Stimulated activated CD4-positive, alpha-beta T cell treated with anti-CD3 and anti-CD28 coated beads, Interleukin-1b, Interleukin-23, amount 100 ng/mL, for 4 hours (primary cell): ENCODE results near the gene MIDN.

Source experiments
- DNase-seq, 2 donors: peaks; one replicate each; pipeline ENCODE4 v3.0.0-alpha.2; 2020; ENCODE audit warnings: low read depth in 2 of 2

MIDN gene

DNA sequence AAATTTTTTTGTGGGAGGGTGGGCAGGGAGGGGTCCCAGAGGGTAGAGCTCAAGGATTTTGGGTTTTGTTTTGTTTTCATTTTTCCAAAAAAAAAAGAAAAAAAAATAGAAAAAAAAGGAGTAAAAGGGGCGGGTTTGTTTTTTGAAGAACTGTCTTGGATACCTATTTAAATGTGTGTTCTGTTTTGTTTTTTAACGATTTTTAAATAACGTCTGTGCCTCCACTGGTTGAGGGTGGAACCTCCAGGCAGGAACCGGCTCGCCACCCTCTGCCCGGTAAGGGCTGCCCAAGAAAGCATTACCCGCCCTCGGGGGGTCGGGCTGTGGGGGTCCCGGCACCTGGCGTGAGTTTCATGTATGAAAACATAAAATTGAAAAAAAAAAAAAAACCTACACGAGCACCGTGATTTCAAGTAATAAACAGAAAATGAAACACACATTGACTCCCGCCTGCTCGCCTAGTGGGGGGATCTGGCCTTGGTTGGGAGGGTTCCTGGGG, 10.4 kb downstream of the MIDN start:
- no peak for DNase-seq

DNA sequence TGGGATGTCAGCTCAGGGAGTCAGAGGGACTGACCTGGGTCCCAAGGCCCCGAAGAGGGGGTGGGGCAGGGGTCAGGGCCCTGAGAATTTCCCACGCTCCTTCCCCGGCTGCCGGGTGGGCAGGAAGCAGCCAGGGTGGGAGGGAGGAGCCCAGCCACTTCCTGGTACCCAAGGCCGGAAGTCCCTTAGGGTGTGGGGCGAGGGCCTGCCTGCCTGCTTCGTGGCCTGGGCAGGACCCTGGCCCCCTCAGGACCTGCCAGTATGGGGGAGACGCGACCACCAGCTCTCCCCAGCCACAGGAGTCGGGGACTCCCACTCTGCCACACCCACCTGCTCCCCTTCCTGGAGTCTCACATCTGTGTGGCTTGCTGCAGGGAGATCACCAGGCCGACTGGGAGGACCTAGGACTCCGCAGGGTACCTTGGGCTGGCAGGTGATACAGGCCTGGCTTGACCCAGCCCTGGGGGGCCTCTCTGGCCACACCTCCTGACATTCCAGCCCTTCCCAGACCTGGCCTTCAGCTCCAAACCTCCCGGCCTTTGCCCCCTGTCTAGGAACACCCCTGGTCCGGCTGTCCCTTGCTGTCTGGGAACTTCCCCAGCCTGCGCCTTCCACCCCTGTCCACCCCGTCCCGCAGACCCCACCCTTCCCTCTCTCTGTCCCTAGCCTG, 11.0 kb downstream of the MIDN start:
- DNase-seq, result no peak

DNA sequence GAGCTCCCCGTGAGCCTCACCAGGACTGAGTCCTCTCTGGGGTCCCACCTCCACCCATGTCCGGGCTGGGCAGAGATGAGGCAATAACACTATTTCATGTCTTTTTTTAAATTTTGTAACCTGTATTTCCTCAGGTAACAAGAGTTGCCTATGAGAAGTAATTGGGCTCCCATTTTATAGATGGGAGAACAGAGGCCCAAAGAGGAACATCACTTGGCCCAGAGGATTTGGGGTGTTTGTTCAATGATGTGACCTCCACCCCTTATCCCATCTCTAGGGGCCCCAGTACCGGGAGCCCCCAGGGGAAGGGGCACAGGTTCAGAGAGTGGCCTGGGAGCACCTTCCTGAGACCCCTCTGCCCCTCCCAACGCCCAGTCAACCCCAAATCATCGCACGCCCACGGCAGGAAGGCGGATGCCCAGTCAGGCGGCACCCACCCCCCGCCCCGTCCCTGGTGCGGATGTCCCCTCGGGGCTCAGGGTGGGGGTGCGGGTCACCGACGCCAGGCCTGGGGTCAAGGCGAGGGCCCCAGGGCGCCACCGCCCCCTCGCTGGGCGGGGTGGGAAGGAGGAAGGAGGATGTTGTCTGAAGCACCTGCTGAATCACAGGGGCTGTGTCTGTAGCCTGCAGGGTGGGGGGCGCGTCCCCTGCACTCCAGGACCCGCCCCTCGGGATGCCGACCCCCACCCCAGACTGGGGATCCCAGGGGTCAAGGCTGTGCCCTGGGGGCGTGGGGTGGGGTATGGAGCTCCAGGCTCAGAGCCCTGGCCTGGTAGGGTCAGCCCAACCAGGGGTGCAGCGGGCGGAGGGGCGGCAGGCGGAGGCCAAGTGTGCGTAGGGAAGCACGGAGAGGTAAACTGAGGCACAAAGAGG, 11.7 kb downstream of the MIDN start:
- no peak for DNase-seq

DNA sequence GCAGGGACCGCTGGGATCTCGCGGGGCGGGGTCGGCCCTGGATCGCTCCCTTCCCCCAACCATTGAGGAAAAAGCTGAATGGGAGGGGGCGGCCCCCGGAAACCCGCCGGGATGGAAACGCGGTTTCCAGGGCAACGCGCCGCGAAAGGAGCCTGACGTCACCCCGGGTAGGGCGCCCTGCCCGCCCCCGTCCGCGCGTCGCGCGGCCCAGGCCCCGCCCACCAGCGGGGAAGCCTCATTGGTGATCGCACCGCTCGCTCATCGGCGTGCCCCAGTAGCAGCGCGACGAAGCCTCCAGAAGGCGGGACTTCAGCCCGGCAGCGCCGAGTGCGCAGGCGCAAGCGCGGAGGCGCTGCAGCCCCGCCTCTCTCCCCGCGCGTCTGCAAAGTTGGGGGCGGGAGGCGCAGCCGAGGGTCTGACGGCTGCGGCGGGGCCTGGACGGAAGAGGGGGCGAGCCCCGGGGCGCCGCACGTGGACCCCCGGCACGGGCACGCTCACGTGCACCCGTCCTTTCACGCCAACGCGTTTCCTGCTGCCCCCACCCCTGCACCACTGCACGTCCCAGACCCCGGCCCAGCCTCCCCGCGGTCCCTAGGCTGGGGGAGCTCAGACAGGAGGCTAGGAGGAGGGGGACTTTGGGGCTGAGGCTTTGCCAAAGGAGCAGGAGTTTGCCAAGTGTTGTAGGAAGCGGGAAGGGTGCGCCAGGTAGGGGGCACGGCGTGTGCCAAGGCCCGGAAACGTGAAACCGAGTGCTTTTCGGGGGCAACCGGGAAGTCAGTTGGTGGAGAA, 12.6 kb downstream of the MIDN start:
- peak; percentile 96 for DNase-seq

DNA sequence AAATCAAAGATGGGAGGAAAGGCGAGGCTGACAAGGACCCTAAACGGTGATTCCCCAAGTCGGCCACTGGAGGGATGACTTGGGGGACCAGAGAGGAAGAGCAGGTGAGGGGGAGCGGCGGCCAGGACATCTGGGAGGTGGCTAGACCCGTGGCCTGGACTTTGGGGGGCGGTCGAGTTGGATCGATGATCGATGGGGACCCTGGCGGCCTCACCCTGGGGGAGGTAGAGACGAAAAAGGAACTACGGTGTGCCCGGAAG, 13.1 kb downstream of the MIDN start:
- no peak for DNase-seq

DNA sequence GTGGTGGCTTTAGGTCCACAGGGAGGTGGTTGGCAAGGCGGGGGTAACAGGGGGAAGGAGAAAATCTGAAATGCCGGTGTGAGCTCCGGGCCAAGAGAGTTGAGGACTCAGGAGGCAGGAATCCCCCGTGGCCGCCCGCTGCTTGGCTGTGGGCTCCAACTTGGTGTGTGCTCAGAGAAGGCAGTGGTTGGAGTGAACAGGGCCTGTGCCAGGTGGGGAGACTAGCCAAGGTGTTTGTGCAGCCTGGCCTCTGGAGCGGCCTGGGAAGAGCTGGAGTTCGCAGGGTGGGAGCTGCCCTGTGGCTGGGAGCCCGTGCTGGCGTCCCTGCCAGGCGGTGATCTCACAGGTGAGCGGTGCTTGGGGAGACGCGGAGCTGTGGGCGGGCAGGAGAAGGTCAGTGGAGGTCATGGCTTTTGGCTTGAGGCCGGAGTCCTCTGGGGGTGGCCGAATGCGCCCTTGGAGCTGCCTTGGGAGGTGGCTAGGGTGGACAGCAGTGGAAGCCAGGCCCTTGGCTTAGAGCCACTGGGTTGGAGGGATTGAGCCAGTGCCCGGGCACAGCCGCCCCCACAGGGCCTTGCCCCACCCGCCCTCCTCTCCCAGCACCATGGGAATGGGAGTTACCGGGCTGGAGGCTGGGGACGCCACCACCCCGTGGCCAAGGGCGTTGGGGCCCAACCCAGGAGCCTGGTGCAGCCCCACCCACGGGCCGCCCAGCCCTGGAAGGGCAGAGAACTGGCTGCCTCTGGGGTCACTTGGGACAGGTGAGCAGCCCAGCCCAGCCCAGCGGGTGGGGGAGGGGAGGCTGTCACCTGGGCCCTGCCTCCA, 13.6 kb downstream of the MIDN start:
- DNase-seq, result no peak

DNA sequence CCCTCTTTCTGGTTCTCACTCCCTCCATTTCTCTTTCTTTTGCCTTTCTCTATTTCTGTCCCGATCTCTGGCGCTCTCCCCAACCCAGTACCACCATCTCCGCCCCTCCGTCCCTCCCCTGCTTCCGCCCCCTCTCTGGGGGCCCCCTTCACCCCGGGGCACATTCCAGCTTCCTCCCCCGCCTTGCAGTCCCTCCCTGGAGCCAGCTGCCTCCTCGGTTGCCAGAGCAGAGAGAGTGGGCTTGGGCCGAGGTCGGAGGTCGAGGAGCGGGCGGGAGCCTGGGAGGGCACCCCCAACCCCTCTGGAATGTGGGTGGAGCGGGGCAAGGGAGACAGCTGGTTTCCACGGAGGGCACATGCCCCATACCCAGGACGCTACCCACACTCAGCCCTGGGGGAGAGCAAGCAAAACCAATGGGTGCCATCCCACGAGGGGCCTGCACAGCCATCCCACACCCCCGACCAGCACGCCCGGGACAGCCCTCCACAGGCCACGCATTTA, 14.3 kb downstream of the MIDN start:
- no peak for DNase-seq

DNA sequence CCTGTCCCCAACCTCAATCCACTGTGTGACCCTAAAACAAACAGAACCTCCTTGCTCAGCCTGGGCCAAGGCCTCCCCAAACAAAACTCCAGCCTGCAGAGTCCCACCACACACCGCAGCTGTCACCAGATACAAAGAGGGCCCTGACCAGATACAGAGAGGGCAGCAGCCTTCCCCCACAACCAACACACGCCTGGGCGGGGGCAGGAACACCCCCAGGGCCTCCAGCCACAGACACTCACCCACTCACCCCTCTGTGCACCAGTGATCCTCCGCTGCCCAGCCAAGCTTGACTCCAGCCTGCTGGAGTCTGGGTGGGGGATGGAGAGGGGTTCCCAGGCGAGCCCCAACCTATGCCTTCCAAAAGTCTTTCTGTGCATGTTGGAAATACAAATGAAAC, 14.8 kb downstream of the MIDN start:
- DNase-seq, result no peak

DNA sequence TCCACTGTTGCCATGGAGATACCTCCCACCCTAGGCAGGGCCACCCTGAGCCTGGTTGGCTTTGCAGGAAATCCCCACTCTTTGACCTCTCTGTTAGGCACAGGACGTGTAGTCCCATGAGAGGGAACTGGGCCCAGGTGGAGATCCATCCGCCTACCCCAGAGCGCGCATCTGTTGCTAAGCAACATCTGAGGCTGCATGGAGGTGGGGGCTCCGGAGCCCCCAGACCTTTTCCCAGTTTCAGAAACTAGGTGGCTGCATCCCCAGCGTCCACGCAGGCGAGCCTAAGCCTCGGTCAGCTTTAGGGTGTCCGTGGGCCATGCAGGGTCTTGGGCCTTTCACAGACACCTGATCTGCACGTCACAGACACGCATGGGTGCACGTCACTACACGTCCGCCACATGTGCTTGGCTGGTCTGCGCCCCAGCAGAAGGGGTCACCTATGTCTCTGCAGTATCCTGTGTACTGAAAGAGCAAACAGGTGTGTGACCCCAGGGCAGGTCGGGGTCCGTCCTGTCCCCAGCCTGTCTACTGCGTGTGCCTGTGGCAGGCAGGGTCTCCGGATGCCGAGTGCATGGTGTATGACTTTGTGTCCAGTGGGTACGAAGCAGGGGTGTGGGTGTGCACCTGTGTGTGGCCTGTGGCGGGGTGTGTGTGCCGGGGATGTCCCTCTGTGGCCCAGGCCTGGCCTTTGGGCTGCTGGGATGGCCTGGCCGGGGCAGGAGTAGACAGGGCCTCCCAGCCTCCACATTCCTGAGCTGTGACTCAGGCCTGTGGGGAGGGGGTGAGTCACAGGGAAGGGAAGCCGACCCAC, 16.6 kb downstream of the MIDN start:
- no peak for DNase-seq

DNA sequence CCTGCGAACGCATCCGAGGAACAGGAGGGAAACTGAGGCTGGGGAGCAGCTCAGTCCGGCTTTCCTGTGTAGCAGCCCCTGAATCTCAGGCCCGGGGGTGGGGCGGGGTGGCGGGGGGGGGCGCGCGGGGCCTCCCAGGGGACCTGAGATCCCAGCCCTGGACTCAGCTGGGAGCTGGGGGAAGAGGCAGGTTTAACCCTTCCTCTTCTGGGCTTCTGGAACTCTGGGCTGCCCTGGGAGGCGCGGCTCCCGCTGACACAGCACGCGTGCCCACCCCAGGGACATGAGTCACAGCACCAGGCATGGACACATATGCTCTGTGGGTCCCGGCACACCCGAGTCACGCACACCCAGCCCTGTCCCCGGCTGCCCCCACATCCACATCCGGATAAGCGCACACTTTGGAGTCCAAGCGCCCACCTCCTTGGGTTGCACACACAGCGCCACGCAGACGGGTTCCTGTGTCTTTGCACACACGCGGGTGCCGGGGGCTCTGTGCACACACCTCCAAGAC, 17.3 kb downstream of the MIDN start:
- DNase-seq, result no peak

DNA sequence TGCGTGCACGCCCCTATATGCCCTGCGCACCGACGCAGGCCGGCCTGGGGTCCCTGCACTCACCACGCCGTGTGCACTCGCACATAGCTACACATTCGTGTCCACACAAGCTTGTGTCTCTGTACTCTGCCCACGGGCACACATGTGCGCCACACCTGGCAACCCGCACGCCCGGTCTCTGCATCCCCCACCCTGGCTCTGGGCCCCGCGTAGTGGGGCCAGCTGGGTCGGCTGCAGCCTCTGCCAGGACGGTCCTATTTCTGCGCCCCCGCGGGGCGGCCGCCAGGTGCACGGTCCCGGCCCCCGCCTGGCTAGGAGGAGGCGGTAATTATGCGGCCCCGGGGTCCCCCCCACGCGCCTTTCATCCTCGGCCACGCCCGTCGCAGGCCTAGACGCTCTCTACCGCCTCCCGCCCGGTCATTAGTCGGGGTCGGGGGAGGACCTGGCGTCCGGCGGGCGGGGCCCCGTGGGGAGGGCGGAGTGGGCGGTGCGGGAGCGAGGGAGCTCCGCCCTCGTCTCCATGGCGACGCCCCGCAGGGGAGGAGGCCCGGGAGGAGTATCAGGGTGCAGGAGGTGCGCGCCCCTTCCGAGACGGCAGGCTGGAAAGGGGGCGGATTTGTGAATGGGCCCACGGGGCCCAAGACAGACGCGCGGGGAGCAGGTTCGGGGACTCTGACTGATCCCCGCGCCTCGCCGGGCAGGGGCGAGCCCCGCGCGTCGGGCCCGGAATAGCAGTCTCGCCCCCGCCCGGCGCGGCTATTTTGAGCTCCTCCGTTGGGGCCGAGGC, 17.9 kb downstream of the MIDN start:
- peak; percentile 74 to 75 for DNase-seq

DNA sequence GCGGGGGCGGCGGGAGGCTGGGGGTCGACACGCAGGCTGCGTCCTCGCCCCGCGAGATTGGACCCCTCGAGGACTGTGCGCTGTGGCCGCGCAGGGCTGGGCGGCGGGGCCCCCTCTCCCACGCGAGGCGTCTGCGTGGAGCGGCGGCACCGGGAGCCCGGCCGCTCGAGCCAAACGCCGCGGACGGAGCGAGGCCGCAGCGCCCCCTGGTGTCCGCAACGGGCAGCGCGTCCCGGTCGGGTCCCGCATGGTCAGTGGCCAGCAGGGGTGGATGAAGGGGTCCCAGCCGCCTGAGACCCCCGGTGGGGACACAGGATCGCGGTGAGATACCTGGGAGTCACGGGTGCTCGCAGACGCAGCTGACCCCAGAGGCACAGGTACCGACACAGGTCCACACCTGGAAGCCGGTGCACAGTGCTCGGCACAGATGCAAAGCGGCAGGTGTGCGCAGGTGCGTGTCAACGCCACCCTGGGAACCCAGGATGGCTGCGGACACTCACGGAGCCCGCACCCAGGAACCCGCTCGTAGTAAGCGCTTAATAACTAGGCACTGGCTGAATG, 18.6 kb downstream of the MIDN start:
- DNase-seq, result peak in 1 of 2 donors; percentile 63

DNA sequence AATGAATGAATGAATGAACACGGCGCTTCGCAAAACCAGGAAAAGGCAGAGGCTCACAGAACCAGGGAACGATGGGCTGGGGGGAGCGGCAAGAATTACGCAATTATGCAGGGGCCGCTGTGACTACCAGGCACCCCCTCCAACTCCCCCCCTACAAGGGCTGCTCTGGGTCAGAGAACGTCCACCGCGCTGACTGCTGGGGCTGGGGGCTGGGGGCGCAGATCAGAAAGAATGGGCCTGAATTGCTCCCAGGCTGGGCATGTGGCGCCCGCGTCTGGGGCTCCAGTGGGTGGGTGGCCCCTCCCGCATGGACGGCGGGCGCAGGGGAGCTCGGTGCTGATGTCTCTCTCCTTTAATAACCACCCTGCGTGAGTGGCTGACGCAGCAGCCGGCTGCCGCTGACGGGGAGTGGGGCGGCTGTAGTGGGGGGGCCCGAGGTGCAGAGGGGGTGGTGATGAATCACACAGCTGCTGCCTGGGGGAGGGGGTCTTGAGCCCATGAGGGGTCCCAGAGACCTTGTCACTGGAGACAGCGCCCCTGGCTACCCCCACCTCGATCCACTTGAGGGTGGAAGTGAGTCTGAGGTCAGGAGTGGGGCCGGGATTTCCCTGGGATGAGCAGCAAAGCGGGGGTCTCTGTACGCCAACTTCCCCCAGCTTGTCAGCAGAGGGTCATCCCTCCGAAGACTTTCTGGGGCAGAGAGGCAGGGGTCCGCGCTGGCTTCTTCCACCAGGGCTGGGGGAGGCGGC, 19.3 kb downstream of the MIDN start:
- DNase-seq, result no peak

DNA sequence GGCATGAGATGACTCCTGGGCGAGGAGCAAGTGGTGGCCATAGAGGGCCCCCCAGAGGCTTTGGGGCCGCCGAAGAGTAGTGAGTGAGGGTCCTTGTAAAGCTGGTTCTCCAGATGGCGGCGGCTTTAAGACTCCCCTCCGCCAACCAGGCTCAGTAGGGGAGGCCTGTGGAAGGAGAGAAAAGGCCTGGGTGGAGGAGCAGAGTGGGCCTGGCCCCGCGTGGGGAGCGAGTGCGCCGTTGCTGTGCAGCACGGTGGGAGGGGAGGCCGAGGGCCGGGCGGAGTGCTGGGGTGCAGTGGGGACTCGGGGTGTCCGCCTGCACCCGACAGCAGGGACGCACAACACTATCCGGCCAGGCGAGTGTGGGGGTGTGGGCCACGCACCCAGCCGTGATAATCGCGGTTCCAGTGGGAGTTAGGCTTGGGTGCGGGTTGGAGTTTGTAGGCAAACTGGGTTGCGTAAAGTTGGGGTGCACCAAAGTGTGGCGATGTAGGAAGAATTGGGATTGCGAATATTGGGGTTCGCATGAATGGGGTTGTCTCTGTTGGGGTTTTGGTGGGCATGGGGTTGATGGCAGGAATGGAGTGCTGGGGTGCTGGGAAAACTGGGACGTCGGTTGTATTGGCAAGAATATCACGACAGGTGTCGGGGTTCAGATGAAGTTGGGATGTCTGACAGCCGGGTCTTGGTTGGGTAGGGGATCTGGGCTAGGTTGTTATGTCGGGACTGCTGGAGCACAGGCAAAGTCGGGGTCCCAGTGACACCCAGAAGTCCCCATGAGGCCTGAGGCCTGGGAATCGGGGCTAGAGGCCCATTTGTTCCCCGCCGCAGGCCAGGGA, 20.1 kb downstream of the MIDN start:
- DNase-seq, result no peak

DNA sequence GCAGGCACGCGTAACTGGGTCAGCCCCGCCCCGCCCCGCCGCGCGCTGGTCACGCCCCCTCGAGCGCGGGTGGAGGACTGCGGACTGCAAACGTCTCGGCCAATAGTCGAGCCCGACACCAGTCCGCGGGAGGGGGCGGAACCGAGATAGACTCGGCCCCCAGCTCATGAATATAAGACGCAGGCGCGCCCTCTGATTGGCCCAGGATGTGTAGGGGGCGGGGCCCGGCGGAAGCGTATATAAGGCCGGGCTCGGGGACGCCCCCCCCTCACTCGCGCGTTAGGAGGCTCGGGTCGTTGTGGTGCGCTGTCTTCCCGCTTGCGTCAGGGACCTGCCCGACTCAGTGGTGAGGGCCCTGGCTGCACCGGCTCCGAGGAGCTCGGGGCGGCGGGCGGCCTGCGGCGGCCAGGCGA, 20.7 kb downstream of the MIDN start, which contains the start of gene CIRBP:
TSS of gene CIRBP (plus strand) at position 268 of the 413 bp plus-strand sequence. CDS start 1,602 bp downstream, outside the sequence.
- peak; percentile 99 for DNase-seq

DNA sequence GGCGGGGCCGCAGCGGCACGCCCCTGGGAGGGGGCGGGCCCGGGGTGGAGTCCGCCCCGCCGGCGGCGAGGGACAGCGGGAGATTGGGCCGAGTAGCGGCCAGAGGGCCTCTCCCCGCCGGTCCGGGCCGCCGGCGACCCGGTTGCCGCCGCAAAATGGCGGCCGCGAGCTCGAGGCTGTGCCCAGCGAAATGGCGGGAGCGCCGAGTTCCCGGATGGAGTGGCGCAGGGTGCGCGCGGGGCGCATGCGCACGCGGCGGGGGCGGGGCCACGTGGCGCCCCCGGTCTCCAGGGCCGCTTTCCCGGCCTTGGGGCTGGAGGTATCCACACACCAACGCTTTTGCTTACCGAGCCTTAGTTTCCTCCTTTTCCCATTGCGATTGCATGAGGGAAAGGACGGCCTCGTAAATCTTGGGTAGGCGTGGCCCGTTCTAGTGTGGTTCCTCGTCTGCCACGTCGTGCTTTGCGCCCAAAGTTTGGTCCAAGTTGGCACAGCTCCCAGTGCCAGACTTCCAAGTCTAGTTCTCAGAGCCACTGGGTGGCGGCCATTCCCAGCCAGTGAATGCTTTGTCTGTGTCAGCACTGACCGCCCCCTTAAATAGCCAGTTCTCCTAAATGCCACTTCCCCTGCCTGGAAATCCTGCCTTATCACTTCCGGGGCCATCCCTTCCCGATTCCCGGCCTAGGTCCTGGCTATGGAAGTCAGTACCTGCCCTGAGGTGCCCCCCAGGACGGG, 21.3 kb downstream of the MIDN start:
- peak; percentile 79 to 83 for DNase-seq
